Measurements from ENCODE around the gene CALM3.

Gene CALM3

GRCh38 chr19:46659151-46660007, 58.2 kb downstream of the CALM3 start:
- Histone ChIP-seq H3K27ac (no peak overlapping the region), H3K27me3 (replicated peaks) (no peaks in the 10 kb centered on the region), H3K36me3 (replicated peaks) (no peaks in the 10 kb centered on the region), H3K4me3 (ENCODE audit: low read depth, low read length) (peak overlapping the region; percentile 29)
- TF ChIP-seq CTCF (IDR thresholded peaks at IDR 0.05; ENCODE audit: low read depth, low read length, missing control alignments) = no peak
- DNase-seq = no peak
- in situ Hi-C loops (cut with HindIII; ENCODE audit: low pct_ligation_motif_present, low sequenced_read_pairs) = no loop called here

- DNase-seq = no peak
- in situ Hi-C loops (cut with HindIII; ENCODE audit: low pct_ligation_motif_present, low sequenced_read_pairs) = no loop called here
- Histone ChIP-seq H3K27me3 (replicated peaks) (no peaks in the 10 kb centered on the region), H3K27ac (no peak overlapping the region), H3K4me3 (ENCODE audit: low read depth, low read length) (peak overlapping the region; percentile 52), H3K36me3 (replicated peaks) (no peaks in the 10 kb centered on the region)
- TF ChIP-seq CTCF (IDR thresholded peaks at IDR 0.05; ENCODE audit: low read depth, low read length, missing control alignments) = no peak
Measured at GRCh38 chr19:46660008-46660517, 58.9 kb downstream of the CALM3 start.

Data from brain microvascular endothelial cell (primary cell).